ACC112 (cell line): ENCODE results near the gene POLR1A.
"Not testable (repeated sequence)": the region's sequence is repeated elsewhere in the genome, so short reads cannot be mapped to it uniquely, and the experiment has no call there.

ENCODE experiments used
- H2AFZ ChIP-seq: fragments of 200-600 bp; sonication (generic); one replicate; pipeline ENCODE4 v1.6.0; 2017; ENCODE audit warnings: antibody characterized with exemption, low read length; ENCODE audit not compliant: unreplicated experiment
- H3K27ac ChIP-seq: fragments of 200-600 bp; sonication (generic); 2 replicates; pipeline ENCODE4 v1.5.1; 2014; ENCODE audit warnings: low read depth, mild to moderate bottlenecking, antibody characterized with exemption, low read length, moderate library complexity
- H3K27me3 ChIP-seq: fragments of 200-600 bp; sonication (generic); 2 replicates; pipeline ENCODE4 v1.6.1; 2014; ENCODE audit warnings: mild to moderate bottlenecking, antibody characterized with exemption, low read length, moderate library complexity, mixed read lengths; ENCODE audit not compliant: insufficient read depth
- H3K36me3 ChIP-seq: fragments of 200-600 bp; sonication (generic); 2 replicates; pipeline ENCODE4 v1.6.1; 2016; ENCODE audit warnings: mild to moderate bottlenecking, antibody characterized with exemption, low read length, moderate library complexity, mixed read lengths; ENCODE audit not compliant: insufficient read depth
- H3K4me1 ChIP-seq: fragments of 200-600 bp; sonication (generic); one replicate; pipeline ENCODE4 v1.6.1; 2016; ENCODE audit warnings: low read length, mixed read lengths; ENCODE audit not compliant: insufficient read depth, unreplicated experiment, control insufficient read depth
- H3K4me3 ChIP-seq: fragments of 200-600 bp; sonication (generic); 2 replicates; pipeline ENCODE4 v1.5.1; 2014; ENCODE audit warnings: mild to moderate bottlenecking, low read depth, low read length
- H3K79me2 ChIP-seq: fragments of 200-600 bp; sonication (generic); one replicate; pipeline ENCODE4 v1.6.0; 2016; ENCODE audit warnings: low read length; ENCODE audit not compliant: control insufficient read depth, unreplicated experiment, insufficient read depth

The POLR1A gene

DNA sequence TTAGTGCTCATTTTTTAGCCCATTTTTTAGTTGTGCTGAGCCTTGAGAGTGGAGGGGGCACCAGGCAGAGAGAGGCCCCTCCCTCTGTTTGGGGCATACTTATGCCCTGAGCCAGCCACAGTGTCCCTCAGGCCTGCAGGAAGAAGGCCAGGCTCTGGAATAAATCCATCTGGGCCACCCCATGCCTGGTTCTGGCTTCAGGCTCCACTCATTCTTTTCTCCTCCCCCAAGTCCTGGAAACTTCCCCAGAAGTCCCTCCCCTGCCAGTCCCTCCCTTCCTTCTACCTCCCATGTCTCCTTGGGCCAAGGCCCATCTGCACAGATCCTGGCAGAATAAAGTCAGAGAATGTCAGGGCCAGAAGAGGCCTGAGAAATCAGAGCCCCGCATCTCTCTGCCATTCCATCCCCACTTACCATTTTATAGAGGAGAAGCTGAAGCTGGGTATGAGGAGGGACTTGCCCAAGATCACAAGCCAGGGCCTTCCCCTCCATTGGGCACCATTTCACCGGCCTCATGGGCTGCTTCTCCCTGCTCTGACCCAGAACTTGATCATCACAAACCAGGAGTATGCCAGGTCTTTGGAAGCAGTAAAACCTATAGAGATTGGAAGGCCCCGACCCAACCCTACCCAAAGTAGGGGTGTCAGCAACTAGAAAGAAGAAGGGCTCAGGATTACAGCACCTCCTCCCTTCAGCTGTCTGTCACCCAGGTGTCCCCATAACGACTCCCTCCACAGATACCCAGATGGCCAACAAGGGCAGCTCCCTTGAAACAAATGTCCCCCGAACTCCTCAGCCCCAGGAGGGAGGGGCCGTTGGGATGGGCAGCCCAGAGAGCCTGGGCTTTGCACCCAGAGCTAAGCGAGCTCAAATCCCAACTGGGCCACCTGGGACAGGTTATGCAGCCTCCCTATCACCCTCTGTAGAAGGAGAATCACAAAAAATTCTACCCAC is 108.4 kb downstream of the POLR1A start:
- H3K36me3 ChIP-seq = no peaks in the 10 kb centered on the region
- peaks cover 51% of the 10 kb centered on the region for H3K4me1 ChIP-seq
- peak overlapping the region; percentile 2 for H2AFZ ChIP-seq
- H3K79me2 ChIP-seq = no peaks in the 10 kb centered on the region
- peak overlapping the region; percentile 77 for H3K27ac ChIP-seq
- no peaks in the 10 kb centered on the region for H3K27me3 ChIP-seq
- H3K4me3 ChIP-seq = no peak overlapping the region

GRCh38 chr2:85996591-85996990 is 109.1 kb downstream of the POLR1A start:
- peaks cover 51% of the 10 kb centered on the region for H3K4me1 ChIP-seq
- H3K79me2 ChIP-seq = no peaks in the 10 kb centered on the region
- H3K36me3 ChIP-seq = no peaks in the 10 kb centered on the region
- H2AFZ ChIP-seq = no peak overlapping the region
- no peak overlapping the region for H3K27ac ChIP-seq
- H3K4me3 ChIP-seq = no peak overlapping the region
- no peaks in the 10 kb centered on the region for H3K27me3 ChIP-seq

DNA sequence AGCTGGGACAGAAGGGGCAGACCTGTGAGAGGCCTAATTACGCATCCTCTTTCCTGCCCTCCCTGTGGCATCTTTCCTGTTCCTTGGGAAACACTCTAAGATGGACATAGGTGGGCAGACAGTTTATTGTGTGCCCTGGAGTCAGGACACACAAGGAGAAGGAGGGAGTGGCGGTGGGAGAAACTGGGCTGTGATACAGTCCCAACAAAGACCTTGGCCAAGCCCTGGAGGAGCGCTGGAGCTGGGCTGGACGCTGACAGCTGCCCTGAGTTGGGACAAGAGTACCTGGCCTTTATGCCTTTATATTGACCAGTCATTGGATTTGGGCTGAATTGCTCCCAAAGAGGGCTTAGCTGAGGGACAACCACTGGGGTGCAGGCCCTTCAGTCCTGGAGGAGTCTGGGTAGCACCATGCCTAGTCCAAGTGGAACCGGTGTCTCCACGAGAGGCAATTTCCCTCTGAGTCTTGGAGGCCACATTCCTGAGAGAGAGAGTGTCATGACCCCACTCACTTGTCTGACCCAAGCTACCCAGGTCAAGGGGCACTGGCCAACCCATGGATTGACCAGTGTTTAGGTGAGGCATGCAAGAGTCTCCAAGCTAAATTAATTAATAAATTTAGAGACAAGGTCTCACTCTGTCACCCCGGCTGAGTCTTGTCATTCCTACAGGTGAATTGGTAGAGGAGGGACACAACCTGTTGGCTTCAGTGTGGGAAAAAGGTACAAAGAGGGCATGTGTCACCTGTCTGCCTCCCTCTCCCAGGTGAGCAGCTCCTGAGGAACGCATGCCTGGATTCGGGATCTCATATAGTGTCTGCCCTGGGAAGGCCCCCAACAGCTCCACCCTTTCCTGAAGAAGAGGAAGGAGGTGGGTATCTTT is 109.8 kb downstream of the POLR1A start:
- H3K79me2 ChIP-seq = no peaks in the 10 kb centered on the region
- H3K4me3 ChIP-seq = no peak overlapping the region
- H3K4me1 ChIP-seq = peaks cover 51% of the 10 kb centered on the region
- H2AFZ ChIP-seq = no peak overlapping the region
- H3K27me3 ChIP-seq = no peaks in the 10 kb centered on the region
- no peaks in the 10 kb centered on the region for H3K36me3 ChIP-seq
- no peak overlapping the region for H3K27ac ChIP-seq

DNA sequence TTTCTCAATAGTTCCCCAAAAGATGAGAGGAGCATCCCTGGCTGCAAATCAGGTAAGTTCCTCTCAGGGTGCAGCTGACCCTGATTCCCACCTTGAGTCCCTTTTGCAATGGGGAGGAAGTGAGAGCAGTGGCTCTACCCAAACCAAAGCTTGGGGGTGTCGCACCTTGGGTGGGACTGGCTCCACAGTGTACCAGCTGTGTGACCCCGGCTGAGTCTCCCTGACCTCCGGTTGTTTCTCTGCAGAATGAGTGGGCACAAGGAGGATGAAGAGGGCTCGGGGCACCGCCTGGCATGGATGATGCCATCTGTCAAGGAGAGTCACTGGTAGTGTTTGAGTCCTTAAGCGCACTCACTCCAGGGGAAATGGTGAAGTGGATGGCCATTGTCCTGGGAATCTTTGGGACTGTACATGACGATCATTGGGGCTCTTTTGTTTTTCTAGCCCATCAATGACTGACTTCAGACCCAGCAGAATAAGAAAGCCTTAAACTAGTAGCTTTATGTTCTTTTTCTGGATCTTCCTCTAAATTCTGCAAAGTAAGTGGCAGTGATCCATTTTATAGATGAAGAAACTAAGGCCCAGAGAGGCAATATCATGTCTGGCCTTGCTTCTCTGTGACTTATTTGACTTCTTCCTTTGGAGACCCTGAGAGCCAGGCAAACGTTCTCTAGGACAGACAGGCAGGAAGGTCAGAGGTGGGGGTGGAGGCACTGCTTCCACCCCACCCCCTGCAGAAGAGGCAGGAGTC is 110.6 kb downstream of the POLR1A start:
- Histone ChIP-seq H3K4me1 (peaks cover 48% of the 10 kb centered on the region), H3K79me2 (no peaks in the 10 kb centered on the region), H3K27ac (no peak overlapping the region), H3K27me3 (no peaks in the 10 kb centered on the region), H3K36me3 (no peaks in the 10 kb centered on the region), H2AFZ (no peak overlapping the region), H3K4me3 (no peak overlapping the region)

- H3K79me2 ChIP-seq = no peaks in the 10 kb centered on the region
- no peak overlapping the region for H3K27ac ChIP-seq
- no peaks in the 10 kb centered on the region for H3K36me3 ChIP-seq
- no peak overlapping the region for H3K4me3 ChIP-seq
- no peak overlapping the region for H2AFZ ChIP-seq
- H3K4me1 ChIP-seq = peaks cover 41% of the 10 kb centered on the region
- H3K27me3 ChIP-seq = no peaks in the 10 kb centered on the region
These were observed 111.3 kb downstream of the POLR1A start for GRCh38 chr2:85994421-85994777.

GRCh38 chr2:85992611-85993010 is 113.1 kb downstream of the POLR1A start:
- H3K27me3 ChIP-seq = no peaks in the 10 kb centered on the region
- H3K36me3 ChIP-seq = no peaks in the 10 kb centered on the region
- no peak overlapping the region for H2AFZ ChIP-seq
- no peaks in the 10 kb centered on the region for H3K79me2 ChIP-seq
- H3K4me1 ChIP-seq = peaks cover 23% of the 10 kb centered on the region
- no peak overlapping the region for H3K4me3 ChIP-seq
- H3K27ac ChIP-seq = no peak overlapping the region

DNA sequence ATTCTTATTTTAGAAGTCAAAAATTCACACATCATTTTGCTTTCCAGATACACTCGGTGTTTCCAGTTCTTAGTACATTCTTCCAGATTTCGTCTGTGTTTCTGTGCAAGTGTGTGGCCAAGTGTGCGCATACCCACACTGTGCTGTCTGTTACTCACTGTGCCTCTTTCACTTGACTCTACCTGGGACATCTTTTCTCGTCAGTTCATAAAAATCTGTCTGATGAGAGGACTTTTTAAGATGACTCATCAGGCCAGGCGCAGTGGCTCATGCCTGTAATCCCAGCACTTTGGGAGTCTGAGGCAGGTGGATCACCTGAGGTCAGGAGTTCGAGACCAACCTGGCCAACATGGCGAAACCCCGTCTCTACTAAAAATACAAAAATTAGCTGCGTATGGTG is 113.6 kb downstream of the POLR1A start:
- H2AFZ ChIP-seq, H3K79me2 ChIP-seq, H3K4me3 ChIP-seq, H3K27me3 ChIP-seq, H3K36me3 ChIP-seq, H3K27ac ChIP-seq: not testable (repeated sequence)
- peaks cover 17% of the 10 kb centered on the region for H3K4me1 ChIP-seq

DNA sequence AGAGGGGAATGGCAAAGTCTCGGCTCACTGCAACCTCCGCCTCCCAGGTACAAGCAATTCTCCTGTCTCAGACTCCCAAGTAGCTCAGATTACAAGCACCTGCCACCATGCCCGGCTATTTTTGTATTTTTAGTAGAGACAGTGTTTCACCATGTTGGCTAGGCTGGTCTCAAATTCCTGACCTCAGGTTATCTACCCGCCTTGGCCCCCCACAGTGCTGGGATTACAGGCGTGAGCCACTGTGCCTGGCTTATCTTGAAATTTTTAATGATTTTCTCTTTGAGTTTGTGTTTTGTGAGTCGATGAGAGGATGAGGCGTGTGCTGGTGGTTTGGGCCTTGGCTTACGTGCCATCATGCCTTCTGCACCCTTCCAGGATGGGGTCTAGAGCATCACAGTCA is 115.6 kb downstream of the POLR1A start:
- Histone ChIP-seq H3K79me2 (no peaks in the 10 kb centered on the region), H2AFZ (no peak overlapping the region), H3K27me3 (no peaks in the 10 kb centered on the region), H3K4me1 (peaks cover 11% of the 10 kb centered on the region), H3K27ac (no peak overlapping the region), H3K36me3 (no peaks in the 10 kb centered on the region), H3K4me3 (no peak overlapping the region)

- H2AFZ ChIP-seq = no peak overlapping the region
These were observed 116.3 kb downstream of the POLR1A start for GRCh38 chr2:85989288-85989865.

GRCh38 chr2:85988914-85989270 is 116.8 kb downstream of the POLR1A start:
- Histone ChIP-seq H3K79me2 (no peaks in the 10 kb centered on the region), H3K4me1 (peaks cover 4% of the 10 kb centered on the region), H2AFZ (no peak overlapping the region), H3K36me3 (no peaks in the 10 kb centered on the region), H3K4me3 (no peak overlapping the region), H3K27ac (no peak overlapping the region), H3K27me3 (peaks cover 3% of the 10 kb centered on the region; the same call in 1 of the 2 replicates)

More at GRCh38 chr2:85989288-85989865, 116.3 kb downstream of the POLR1A start:
- H3K4me1 ChIP-seq = peaks cover 9% of the 10 kb centered on the region
- no peaks in the 10 kb centered on the region for H3K27me3 ChIP-seq
- H3K27ac ChIP-seq = no peak overlapping the region
- H3K4me3 ChIP-seq = no peak overlapping the region
- no peaks in the 10 kb centered on the region for H3K79me2 ChIP-seq
- H3K36me3 ChIP-seq = no peaks in the 10 kb centered on the region
